NCI-H1930 (cell line): ENCODE results near the gene AGAP3.

Source experiments
- DNase-seq, 2 experiments: peaks; one replicate each; lab custom pipeline; 2025; lab: John Stamatoyannopoulos, UW

AGAP3 gene

GRCh38 chr7:151187409-151188251 is 101.4 kb downstream of the AGAP3 start:
- no peak for DNase-seq

GRCh38 chr7:151188252-151188542 is 101.9 kb downstream of the AGAP3 start:
- DNase-seq: no peak

GRCh38 chr7:151189038-151189437 is 102.8 kb downstream of the AGAP3 start:
- no peak for DNase-seq

- DNase-seq: no peak
These were observed 105.3 kb downstream of the AGAP3 start for GRCh38 chr7:151191544-151191943.

GRCh38 chr7:151192002-151192539 is 105.8 kb downstream of the AGAP3 start:
- no peak for DNase-seq

- no peak for DNase-seq
These were observed 107.1 kb downstream of the AGAP3 start for GRCh38 chr7:151193203-151193978.
